Stimulated activated CD4-positive, alpha-beta T cell treated with anti-CD3 and anti-CD28 coated beads, TNF-alpha, amount 100 ng/mL, for 1 hour (primary cell): ENCODE results near the gene BCAR3.
"Not testable (repeated sequence)": the region's sequence is repeated elsewhere in the genome, so short reads cannot be mapped to it uniquely, and the experiment has no call there.

Experiments
- DNase-seq, 3 donors: peaks; one replicate each; pipeline ENCODE4 v3.0.0-alpha.2; 2020; ENCODE audit warnings: low read depth in 3 of 3, low spot score in 1 of 3

Gene BCAR3

DNA sequence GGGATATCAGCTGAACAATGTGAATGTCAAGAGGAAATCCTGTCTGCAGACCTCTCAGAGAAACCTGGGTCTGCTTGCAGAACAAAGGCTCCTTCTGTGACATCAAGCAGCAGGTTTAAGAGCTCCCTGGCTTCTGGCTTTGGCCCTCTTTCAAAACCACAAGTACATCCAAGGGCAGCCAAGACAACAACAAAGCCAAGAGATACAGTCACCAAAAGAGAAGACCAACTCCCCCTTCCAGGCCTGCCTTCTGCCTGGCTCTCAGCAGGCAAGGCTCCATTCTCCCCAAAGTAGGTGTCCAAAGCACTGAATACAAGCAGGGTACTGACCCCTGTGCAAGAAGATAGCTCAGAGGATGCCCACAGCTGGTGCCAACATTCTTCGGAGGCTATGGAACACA, 11.5 kb downstream of the BCAR3 start:
- no peak for DNase-seq

GRCh38 chr1:93669369-93669768, 12.3 kb downstream of the BCAR3 start:
- DNase-seq = no peak

GRCh38 chr1:93668951-93669350, 12.7 kb downstream of the BCAR3 start:
- no peak for DNase-seq

GRCh38 chr1:93668121-93668520, 13.5 kb downstream of the BCAR3 start:
- no peak for DNase-seq

DNA sequence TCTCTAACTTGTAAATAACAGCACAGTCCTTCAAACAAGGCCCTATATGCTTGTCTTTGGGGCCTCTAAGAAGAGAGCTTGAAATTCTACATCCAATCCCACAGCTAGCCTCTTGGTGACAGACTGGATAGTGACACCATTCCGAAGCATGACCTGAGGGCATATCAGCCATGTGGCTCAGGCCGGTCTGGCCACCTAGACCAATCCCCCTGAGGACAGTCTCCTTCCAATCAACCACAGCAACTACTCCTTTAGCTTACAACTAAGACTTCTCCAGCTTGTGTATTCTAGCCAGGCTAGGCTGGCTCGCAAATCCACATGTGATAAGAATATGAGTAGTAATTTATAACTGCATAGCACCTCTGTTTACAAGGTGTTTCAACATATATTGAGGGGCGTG, 14.0 kb downstream of the BCAR3 start:
- no peak for DNase-seq

DNA sequence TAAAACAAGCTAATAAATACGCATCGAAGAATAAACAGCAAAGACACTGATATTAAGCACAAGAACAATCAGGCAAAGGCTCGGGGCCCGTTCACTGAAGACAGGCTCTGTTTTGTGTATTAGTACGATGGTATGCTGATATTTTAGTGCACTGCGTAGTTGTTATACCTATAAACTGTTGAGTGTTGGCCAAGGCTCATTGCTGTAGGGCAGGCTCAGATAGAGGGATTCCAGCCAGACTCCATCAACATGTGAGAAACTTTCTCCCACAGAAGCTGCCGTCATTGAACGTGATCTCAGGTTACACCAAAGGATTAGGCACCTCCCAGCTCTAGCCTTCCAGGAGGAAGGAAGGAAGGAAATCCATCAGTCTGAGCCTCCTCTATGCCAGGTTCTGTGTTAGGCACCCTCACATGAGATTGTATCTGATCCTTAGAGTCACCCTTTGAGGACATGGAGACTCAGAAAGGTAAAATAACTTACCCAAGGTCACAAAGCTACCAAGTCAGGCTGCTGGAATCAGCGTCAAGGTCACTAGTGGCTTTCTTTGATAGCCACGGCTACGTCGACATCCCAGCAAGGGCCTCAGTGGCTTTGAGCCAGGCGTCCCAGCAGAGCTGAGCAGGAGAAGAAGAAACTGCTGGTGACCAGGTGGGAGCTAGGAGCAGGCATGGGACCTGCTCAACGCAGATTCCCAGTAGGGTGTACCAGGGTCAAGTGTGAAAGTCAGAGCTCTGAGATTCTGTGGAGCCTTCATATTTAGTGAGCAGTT, 14.8 kb downstream of the BCAR3 start:
- DNase-seq = no peak

GRCh38 chr1:93665015-93665414, 16.6 kb downstream of the BCAR3 start:
- DNase-seq = no peak

- no peak for DNase-seq
These were observed 18.4 kb downstream of the BCAR3 start for GRCh38 chr1:93663208-93663614.

- no peak for DNase-seq
These were observed 19.0 kb downstream of the BCAR3 start for GRCh38 chr1:93662481-93663207.

DNA sequence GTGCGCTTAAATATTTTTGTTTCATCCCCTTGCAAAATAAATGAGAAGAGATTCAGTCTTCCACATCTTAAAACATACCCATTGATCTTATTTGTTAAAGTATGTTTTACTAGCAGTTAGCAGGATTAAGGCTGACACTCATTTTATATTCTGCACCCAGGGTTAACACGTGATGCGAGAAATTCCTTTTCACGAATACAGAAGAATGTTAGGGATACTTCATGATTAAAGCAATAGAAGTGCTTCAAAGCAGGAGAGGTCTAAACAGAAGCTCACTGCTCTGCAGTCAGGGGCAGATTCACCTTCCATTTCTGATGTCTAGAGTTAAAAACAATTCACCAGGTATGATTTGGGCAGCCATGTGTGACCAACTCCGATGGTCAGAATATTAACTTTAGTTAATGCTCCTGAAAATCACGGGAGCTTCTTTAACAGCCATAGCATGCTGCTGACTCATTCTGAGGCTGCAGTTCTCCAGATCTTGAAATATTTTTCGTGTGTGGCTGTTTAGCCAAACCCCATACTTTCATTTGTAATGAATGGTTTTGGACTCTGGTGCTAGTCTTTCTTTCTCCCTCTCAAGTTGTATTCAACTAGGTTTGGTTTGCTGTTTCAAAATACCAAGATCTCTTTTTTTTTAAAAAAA, 19.7 kb downstream of the BCAR3 start:
- DNase-seq = no peak

- not testable (repeated sequence) for DNase-seq
These were observed 20.3 kb downstream of the BCAR3 start for GRCh38 chr1:93661341-93661740.

DNA sequence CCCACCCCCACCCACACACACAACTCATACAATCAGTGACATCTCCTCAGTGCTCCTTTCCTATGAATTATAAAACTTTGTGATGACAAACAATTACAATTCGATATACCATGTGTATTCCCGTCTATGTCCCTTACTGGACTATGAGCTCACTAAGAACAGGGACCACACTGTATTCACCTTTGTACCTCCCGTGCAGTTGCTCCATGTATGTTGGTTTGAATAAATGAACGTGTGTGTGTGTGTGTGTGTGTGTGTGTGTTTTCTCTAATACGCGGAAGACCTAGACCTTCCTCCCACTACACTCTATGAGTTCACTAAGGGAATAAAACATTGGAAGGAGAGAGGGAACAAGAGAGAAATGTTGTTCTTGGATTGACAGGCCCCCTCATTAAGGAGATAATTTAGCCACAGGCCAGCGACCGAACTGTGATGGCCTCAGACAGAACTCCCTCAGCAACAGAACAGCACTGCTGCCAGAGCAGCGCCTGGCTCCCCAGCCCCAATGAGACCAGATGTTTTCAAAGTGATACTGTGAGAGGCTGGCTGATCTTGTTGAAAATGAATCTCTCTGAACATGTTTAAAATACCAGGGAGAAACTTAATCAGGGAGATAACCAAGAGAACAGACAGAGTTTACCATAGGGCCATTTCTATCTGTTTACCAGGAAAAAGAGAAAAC, 21.7 kb downstream of the BCAR3 start:
- DNase-seq = no peak

DNA sequence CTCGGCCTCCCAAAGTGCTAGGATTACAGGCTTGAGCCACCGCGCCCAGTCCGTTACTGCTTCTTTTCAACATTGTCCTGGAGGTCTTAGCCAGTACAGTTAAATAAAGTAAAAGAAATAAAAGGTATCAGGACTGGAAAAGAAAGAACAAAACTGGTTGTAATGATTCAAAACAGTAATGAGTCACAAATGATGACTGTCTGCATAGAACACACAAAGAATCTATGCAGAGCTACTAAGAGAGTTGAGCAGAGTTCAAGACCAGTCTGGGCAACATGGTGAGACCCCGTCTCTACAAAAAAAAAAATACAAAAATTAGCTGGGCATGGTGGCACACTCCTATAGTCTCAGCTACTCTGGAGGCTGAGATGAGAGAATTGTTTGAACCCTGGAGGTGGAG, 23.4 kb downstream of the BCAR3 start:
- no peak for DNase-seq

- no peak for DNase-seq
These were observed 25.1 kb downstream of the BCAR3 start for GRCh38 chr1:93656491-93656890.

DNA sequence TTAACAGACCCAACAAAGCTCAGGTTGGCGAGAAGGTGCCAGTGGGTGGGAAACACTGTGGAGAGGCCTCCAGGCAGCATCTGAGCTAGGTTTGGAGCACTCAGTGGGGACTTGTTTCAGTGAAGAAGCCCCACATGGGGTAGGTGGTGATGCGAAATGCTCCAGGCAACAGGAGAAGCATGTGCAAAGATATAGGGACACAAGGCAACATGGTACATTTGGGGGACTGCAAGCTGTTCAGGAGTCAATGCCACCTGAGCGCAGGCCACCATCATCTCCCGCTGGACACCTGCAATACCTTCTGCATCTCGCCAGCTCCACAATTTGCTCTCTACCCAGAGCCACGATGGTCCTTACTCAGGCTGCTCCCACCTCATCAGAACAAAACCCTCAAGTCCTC, 28.0 kb downstream of the BCAR3 start:
- no peak for DNase-seq

- no peak for DNase-seq
These were observed 29.2 kb downstream of the BCAR3 start for GRCh38 chr1:93652323-93652949.

GRCh38 chr1:93651695-93652094, 29.9 kb downstream of the BCAR3 start:
- DNase-seq = no peak

GRCh38 chr1:93650159-93650558, 31.5 kb downstream of the BCAR3 start:
- DNase-seq = not testable (repeated sequence)

DNA sequence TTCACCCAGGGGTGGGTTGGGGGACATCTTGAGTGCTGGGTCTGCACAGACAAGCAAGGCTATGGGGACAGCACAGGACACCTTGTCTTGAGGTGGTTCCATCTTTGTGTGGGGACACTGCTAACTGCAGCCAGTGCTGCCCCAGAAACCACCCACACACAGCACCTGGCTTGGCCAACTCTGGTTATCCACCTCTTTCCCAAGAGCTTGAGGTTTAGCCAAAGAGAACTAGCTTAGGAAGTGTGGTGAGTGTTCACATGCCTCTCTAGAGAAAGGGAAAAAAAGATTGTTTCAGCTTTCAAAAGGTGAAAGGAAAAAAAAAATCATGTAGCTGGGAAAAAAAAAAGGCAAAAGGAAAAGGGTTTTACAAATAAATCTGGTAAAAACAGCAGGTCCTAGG, 32.4 kb downstream of the BCAR3 start:
- DNase-seq = no peak

DNA sequence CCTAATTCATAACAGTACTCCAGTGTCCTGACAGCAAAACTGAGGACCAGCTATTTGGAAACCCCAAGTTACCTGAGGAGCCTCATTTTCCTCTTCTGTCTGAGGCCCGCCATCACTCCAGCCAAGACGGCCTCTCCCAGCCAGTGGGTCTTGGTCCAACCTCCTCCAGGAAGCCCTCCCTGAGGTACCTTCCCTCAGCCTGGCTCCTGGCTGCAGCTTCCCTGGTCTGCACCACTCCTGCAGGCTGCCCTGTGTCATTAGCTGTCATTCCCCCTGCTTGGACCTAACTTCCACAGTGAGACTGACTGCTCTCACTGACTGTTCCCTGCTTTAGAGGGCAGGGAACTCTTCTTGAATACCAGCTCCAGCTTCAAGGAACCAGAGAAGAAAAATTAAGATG, 33.0 kb downstream of the BCAR3 start:
- DNase-seq = no peak

- DNase-seq = no peak
These were observed 40.1 kb downstream of the BCAR3 start for GRCh38 chr1:93641527-93641926.
